Measurements from ENCODE around the gene PRIMA1. TPM values are rescaled to one million over a fixed set of nuclear protein-coding genes. Genes with fewer than 3 reads are reported as not detected.
A peak's percentile ranks its signal among the peaks of the same experiment; 100 is the strongest.

Gene PRIMA1
- total RNA-seq, 4 donors from 2014 or later: 14.0 to 28.8 (median 16.4) TPM

DNA sequence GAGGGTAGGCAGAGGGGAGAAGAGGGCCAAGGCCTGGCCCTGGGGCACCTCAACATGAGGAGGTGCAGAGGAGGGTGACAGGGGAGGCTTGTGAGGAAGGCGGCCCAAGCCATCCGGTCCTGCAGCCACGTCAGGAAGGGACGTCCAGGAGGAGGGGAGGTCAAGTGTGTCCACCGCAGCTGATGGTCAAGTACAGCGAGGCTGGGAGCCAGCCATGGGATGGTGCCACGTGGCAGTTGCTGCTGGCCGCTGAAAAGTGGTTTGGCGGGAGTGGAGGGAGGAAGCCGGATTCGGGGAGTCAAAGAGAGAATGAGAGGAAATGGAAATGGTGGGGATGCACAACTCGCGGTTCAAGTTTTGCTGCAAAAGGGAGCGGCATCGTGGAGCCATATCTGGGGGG is 41.2 kb downstream of the PRIMA1 start:
- WGBS, 2 donors (ENCODE audit: low coverage in 1 of 2): 72 to 82% methylated on average over 6 to 15 of the region's 15 CpGs
- peaks cover 0 to 28% (median 12%) of the 10 kb centered on the region in 3 donors for H3K4me1 ChIP-seq
- peaks cover 0 to 11% of the 10 kb centered on the region in 2 donors for H3K36me3 ChIP-seq
- no peaks in the 10 kb centered on the region for H3K27me3 ChIP-seq
- TF ChIP-seq POLR2AphosphoS5 (IDR thresholded peaks at IDR 0.05) (no peak), POLR2A (IDR thresholded peaks at IDR 0.05) (no peak), EP300 (IDR thresholded peaks at IDR 0.05) (no peak)
- TF ChIP-seq, protein P1, sequence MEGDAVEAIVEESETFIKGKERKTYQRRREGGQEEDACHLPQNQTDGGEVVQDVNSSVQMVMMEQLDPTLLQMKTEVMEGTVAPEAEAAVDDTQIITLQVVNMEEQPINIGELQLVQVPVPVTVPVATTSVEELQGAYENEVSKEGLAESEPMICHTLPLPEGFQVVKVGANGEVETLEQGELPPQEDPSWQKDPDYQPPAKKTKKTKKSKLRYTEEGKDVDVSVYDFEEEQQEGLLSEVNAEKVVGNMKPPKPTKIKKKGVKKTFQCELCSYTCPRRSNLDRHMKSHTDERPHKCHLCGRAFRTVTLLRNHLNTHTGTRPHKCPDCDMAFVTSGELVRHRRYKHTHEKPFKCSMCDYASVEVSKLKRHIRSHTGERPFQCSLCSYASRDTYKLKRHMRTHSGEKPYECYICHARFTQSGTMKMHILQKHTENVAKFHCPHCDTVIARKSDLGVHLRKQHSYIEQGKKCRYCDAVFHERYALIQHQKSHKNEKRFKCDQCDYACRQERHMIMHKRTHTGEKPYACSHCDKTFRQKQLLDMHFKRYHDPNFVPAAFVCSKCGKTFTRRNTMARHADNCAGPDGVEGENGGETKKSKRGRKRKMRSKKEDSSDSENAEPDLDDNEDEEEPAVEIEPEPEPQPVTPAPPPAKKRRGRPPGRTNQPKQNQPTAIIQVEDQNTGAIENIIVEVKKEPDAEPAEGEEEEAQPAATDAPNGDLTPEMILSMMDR (IDR thresholded peaks at IDR 0.05): no peak
- H3K4me3 ChIP-seq: no peak overlapping the region
- ATAC-seq: no peak
- no peaks in the 10 kb centered on the region for H3K9me3 ChIP-seq
- H3K27ac ChIP-seq: peak overlapping the region in 2 of 4 donors; percentile 54 to 75

DNA sequence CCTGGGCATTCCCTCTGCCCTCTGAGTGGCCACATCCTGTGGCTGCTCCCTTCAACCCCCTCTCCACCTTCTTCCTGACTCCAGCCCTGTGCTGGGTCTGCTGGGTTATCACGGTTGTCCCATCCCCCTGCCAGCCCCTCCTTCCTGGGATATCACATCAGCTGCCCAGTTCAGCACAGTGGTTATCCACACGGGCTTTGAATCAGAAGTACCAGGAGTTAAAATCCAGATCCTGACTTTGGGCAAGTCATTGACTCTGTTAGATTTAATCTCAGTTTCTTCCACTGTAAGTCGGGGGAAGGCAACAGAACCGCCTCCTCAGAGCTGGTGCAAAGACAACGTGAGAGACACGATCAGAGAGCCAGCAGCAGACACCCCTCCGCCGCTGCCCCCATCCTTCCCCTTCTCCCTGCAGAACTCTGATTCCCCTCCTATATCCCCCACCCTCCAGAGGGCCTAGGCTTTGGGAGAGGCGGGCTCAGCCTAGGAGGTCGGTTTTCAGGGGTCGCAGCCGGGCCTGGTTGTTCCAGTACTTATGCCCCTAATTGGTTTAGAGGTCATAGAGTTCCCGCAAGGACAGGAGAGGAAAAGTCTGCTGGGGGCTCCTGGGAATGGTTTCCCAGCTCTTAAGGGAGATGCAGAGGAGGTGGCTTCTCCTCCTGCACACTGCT is 42.5 kb downstream of the PRIMA1 start:
- Histone ChIP-seq H3K4me1 (peaks cover 0 to 38% (median 10%) of the 10 kb centered on the region in 3 donors), H3K27me3 (no peaks in the 10 kb centered on the region), H3K4me3 (no peak overlapping the region), H3K36me3 (peaks cover 0 to 11% of the 10 kb centered on the region in 2 donors), H3K9me3 (no peaks in the 10 kb centered on the region), H3K27ac (peak overlapping the region in 3 of 4 donors; percentile 17 to 75 (median 43))
- no peak for ATAC-seq
- WGBS, 2 donors (ENCODE audit: low coverage in 1 of 2): 38% methylated on average over 2 of the region's 13 CpGs; no CpG with 5 or more reads in 1 of the 2 donors
- no peak for TF ChIP-seq POLR2A (IDR thresholded peaks at IDR 0.05)
- no peak for TF ChIP-seq POLR2AphosphoS5 (IDR thresholded peaks at IDR 0.05)
- no peak for TF ChIP-seq EP300 (IDR thresholded peaks at IDR 0.05)
- TF ChIP-seq, protein P1 (IDR thresholded peaks at IDR 0.05): no peak

DNA sequence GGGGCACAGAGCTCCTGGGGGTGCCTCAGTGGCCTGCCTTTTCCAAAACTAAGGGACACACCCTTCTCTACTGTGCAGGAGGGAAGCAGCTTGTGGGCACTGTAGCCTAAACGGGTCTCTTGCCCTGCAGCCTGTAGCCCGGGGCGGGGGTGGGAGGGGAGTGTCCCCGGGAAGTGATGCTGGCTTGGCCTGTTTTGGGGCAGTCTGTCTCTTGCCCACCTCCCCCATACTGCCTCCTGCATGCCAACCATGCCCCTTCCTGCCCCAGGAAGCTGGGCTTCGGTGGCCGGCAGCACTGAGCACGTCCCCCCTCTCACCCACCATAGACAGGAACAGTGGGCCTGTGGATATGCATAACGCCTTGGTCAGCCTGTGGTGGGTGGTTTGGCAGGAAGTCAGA is 43.4 kb downstream of the PRIMA1 start:
- H3K4me1 ChIP-seq: peaks cover 0 to 38% (median 10%) of the 10 kb centered on the region in 3 donors
- peaks cover 0 to 11% of the 10 kb centered on the region in 2 donors for H3K36me3 ChIP-seq
- H3K27ac ChIP-seq: peak overlapping the region in 3 of 4 donors; percentile 17 to 75 (median 43)
- H3K9me3 ChIP-seq: no peaks in the 10 kb centered on the region
- no peak overlapping the region for H3K4me3 ChIP-seq
- WGBS, 2 donors (ENCODE audit: low coverage in 1 of 2): 72% methylated on average over 4 of the region's 8 CpGs; no CpG with 5 or more reads in 1 of the 2 donors
- ATAC-seq: no peak
- H3K27me3 ChIP-seq: no peaks in the 10 kb centered on the region
- TF ChIP-seq, protein P1 (IDR thresholded peaks at IDR 0.05): no peak
- TF ChIP-seq POLR2AphosphoS5 (IDR thresholded peaks at IDR 0.05) (no peak), EP300 (IDR thresholded peaks at IDR 0.05) (no peak), POLR2A (IDR thresholded peaks at IDR 0.05) (no peak)

DNA sequence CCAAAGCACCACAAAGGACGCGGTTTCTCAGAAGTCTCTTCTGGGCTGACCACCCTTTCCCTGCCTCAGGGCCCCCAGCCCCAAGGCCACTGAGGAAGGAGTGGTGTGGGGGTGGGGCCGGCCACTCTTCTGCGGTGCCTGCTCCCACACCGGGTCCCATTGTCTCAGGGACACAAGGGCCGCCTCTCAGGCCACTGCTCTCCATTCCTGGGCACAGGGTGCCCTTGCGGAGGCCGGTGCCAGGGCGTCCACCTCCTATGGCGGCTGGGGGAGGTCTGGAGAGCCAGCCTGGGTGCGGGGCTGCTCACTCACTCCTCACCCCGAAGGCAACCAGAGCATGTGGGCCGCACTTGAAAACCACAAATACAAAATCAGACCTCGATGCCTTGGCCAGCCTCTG is 44.1 kb downstream of the PRIMA1 start:
- H3K4me3 ChIP-seq: no peak overlapping the region
- no peak for ATAC-seq
- WGBS, 2 donors (ENCODE audit: low coverage in 1 of 2): 100% methylated on average over 2 of the region's 14 CpGs; no CpG with 5 or more reads in 1 of the 2 donors
- H3K36me3 ChIP-seq: peaks cover 0 to 11% of the 10 kb centered on the region in 2 donors
- H3K4me1 ChIP-seq: peaks cover 0 to 38% (median 10%) of the 10 kb centered on the region in 3 donors
- TF ChIP-seq POLR2AphosphoS5 (IDR thresholded peaks at IDR 0.05) (no peak), EP300 (IDR thresholded peaks at IDR 0.05) (no peak), POLR2A (IDR thresholded peaks at IDR 0.05) (no peak)
- TF ChIP-seq, protein P1 (IDR thresholded peaks at IDR 0.05): no peak
- H3K9me3 ChIP-seq: no peaks in the 10 kb centered on the region
- no peaks in the 10 kb centered on the region for H3K27me3 ChIP-seq
- H3K27ac ChIP-seq: peak overlapping the region in 2 of 4 donors; percentile 45 to 75
